Measurements from ENCODE around the gene PPDPF. TPM values are rescaled to one million over a fixed set of nuclear protein-coding genes. Genes with fewer than 3 reads are reported as not detected.

Gene PPDPF
- total and polyA plus RNA-seq, 3 donors from 2014 or later: 207 to 529 (median 431) TPM

GRCh38 chr20:63499338-63499969 lies 21.1 kb upstream of the PPDPF start:
- H3K4me3 ChIP-seq: peak overlapping the region in 1 of 2 donors; percentile 26
- intact Hi-C loops (cut with DNase I; ENCODE audit: low total_unique reads): no loop called here
- H3K9me3 ChIP-seq: no peaks in the 10 kb centered on the region
- no peaks in the 10 kb centered on the region for H3K4me1 ChIP-seq
- TF ChIP-seq POLR2A (IDR thresholded peaks at IDR 0.05) (no peak), CTCF (IDR thresholded peaks at IDR 0.05) (no peak)
- DNase-seq: no peak
- no peaks in the 10 kb centered on the region for H3K36me3 ChIP-seq (ENCODE audit: low read depth, missing control alignments)
- H3K27ac ChIP-seq: no peak overlapping the region
- H3K27me3 ChIP-seq: no peaks in the 10 kb centered on the region
- 4% methylated on average over 44 of the region's 48 CpGs; no CpG with 5 or more reads in 1 of the 2 donors for WGBS, 2 donors

- no peak for DNase-seq
- no peaks in the 10 kb centered on the region for H3K36me3 ChIP-seq (ENCODE audit: low read depth, missing control alignments)
- no peaks in the 10 kb centered on the region for H3K9me3 ChIP-seq
- no peaks in the 10 kb centered on the region for H3K4me1 ChIP-seq
- 75 to 80% methylated on average over 14 to 21 of the region's 24 CpGs for WGBS, 2 donors
- no peak overlapping the region for H3K4me3 ChIP-seq
- intact Hi-C loops (cut with DNase I; ENCODE audit: low total_unique reads): no loop called here
- no peak overlapping the region for H3K27ac ChIP-seq
- TF ChIP-seq POLR2A (IDR thresholded peaks at IDR 0.05) (no peak), CTCF (IDR thresholded peaks at IDR 0.05) (no peak)
- no peaks in the 10 kb centered on the region for H3K27me3 ChIP-seq
These were observed 20.2 kb upstream of the PPDPF start for GRCh38 chr20:63500151-63500901.

- no peak for TF ChIP-seq CTCF (IDR thresholded peaks at IDR 0.05)
- TF ChIP-seq POLR2A (IDR thresholded peaks at IDR 0.05): no peak
- intact Hi-C loops (cut with DNase I; ENCODE audit: low total_unique reads): no loop called here
- no peaks in the 10 kb centered on the region for H3K27me3 ChIP-seq
- WGBS, 2 donors: 81 to 84% methylated on average over 21 to 27 of the region's 27 CpGs
- no peaks in the 10 kb centered on the region for H3K36me3 ChIP-seq (ENCODE audit: low read depth, missing control alignments)
- no peak for DNase-seq
- no peak overlapping the region for H3K27ac ChIP-seq
- no peaks in the 10 kb centered on the region for H3K9me3 ChIP-seq
- H3K4me3 ChIP-seq: no peak overlapping the region
- H3K4me1 ChIP-seq: no peaks in the 10 kb centered on the region
These were observed 19.4 kb upstream of the PPDPF start for GRCh38 chr20:63500902-63501817.

GRCh38 chr20:63501818-63502670 lies 18.5 kb upstream of the PPDPF start:
- no peak overlapping the region for H3K27ac ChIP-seq
- intact Hi-C loops (cut with DNase I; ENCODE audit: low total_unique reads): no loop called here
- peak; percentile 54 for DNase-seq
- no peak for TF ChIP-seq CTCF (IDR thresholded peaks at IDR 0.05)
- no peak for TF ChIP-seq POLR2A (IDR thresholded peaks at IDR 0.05)
- no peaks in the 10 kb centered on the region for H3K36me3 ChIP-seq (ENCODE audit: low read depth, missing control alignments)
- H3K27me3 ChIP-seq: no peaks in the 10 kb centered on the region
- 12 to 19% methylated on average over 20 to 25 of the region's 26 CpGs for WGBS, 2 donors
- H3K4me1 ChIP-seq: no peaks in the 10 kb centered on the region
- no peaks in the 10 kb centered on the region for H3K9me3 ChIP-seq
- H3K4me3 ChIP-seq: no peak overlapping the region

Data from testis (tissue), 3 donors.